Kidney epithelial cell (primary cell): Measurements from ENCODE around the gene ART1. TPM values are rescaled to one million over a fixed set of nuclear protein-coding genes. Genes with fewer than 3 reads are reported as not detected.

Experiments used
- DNase-seq: peaks from one replicate; pipeline ENCODE4 v3.0.0-alpha.2; 2010; ENCODE audit warnings: low read depth
- H3K27me3 ChIP-seq: 2 replicates; pipeline ENCODE4 v1.6.0; 2011; ENCODE audit warnings: low read length; ENCODE audit not compliant: control insufficient read depth, insufficient read depth
- H3K36me3 ChIP-seq: 2 replicates; pipeline ENCODE4 v1.5.1; 2011; ENCODE audit warnings: low read length; ENCODE audit not compliant: control insufficient read depth, insufficient read depth
- H3K4me3 ChIP-seq: 2 replicates; pipeline ENCODE4 v1.5.1; 2011; ENCODE audit warnings: low read depth, mild to moderate bottlenecking, control low read depth, low read length
- CTCF ChIP-seq: IDR thresholded peaks from 2 replicates; pipeline ENCODE4 v1.5.1; 2011; ENCODE audit warnings: mild to moderate bottlenecking, moderate library complexity, low read length, control low read depth, inconsistent platforms; ENCODE audit not compliant: insufficient read depth, poor library complexity, severe bottlenecking
- total RNA-seq: library from RNA; depleted of rRNA; stranded (reverse); fragments of >200 nt; gene quantifications from 2 replicates; pipeline ENCODE4 v1.2.3, GENCODE V29; 2015

Gene ART1
- total RNA-seq, 1 donor from 2014 or later: not detected

- Histone ChIP-seq H3K4me3 (no peak overlapping the region), H3K36me3 (no peaks in the 10 kb centered on the region), H3K27me3 (no peaks in the 10 kb centered on the region)
- DNase-seq: no peak
- no peak for TF ChIP-seq CTCF
These were observed 18.5 kb upstream of the ART1 start for GRCh38 chr11:3626250-3626960.

GRCh38 chr11:3627291-3627690 is 17.6 kb upstream of the ART1 start:
- Histone ChIP-seq H3K27me3 (no peaks in the 10 kb centered on the region), H3K4me3 (no peak overlapping the region), H3K36me3 (no peaks in the 10 kb centered on the region)
- DNase-seq: peak; percentile 84
- no peak for TF ChIP-seq CTCF

GRCh38 chr11:3631331-3631730 is 13.6 kb upstream of the ART1 start:
- no peaks in the 10 kb centered on the region for H3K36me3 ChIP-seq
- peaks cover 4% of the 10 kb centered on the region for H3K27me3 ChIP-seq
- no peak for TF ChIP-seq CTCF
- H3K4me3 ChIP-seq: no peak overlapping the region
- no peak for DNase-seq

- no peak overlapping the region for H3K4me3 ChIP-seq
- TF ChIP-seq CTCF: no peak
- DNase-seq: no peak
- peaks cover 7% of the 10 kb centered on the region for H3K27me3 ChIP-seq
- H3K36me3 ChIP-seq: no peaks in the 10 kb centered on the region
These were observed 12.8 kb upstream of the ART1 start for GRCh38 chr11:3632070-3632660.

GRCh38 chr11:3635641-3636375 is 9.1 kb upstream of the ART1 start:
- DNase-seq: no peak
- no peak for TF ChIP-seq CTCF
- Histone ChIP-seq H3K4me3 (no peak overlapping the region), H3K27me3 (peaks cover 13% of the 10 kb centered on the region), H3K36me3 (no peaks in the 10 kb centered on the region)
